K562 (cell line): ENCODE results near the gene OTULIN. TPM values are rescaled to one million over a fixed set of nuclear protein-coding genes. Genes with fewer than 3 reads are reported as not detected.

Experiments
- ATAC-seq: fragments of 200-7000 bp; cut with Tn5 transposase; 3 replicates; pipeline ENCODE4 v1.9.1; 2020; ENCODE audit warnings: moderate library complexity
- BruUV-seq: library from RNA; stranded (reverse); fragments of 400-500 nt; replicated peaks from 2 replicates; lab custom pipeline; 2021; lab: Mats Ljungman, UMichigan
- CTCF ChIA-PET: fragments of 300-600 bp; formaldehyde crosslinking; extraction: SDS; loops from one replicate; lab custom pipeline; 2021; ENCODE audit warnings: low intra/inter-chr PET ratio; lab: Yijun Ruan, JAX
- POLR2A ChIA-PET: fragments of 300-600, 350-650 bp; sonication (Branson Sonifier 250); formaldehyde crosslinking; extraction: SDS; loops from one replicate; lab custom pipeline; 2021; ENCODE audit warnings: antibody characterized with exemption, inconsistent platforms; lab: Yijun Ruan, JAX
- DNase-seq, 4 experiments: peaks; one replicate each; pipeline versions ENCODE4 v3.0.0 to v3.0.0-alpha.2; 2011 to 2018; ENCODE audit warnings: low spot score in 3 of 4, mixed read lengths in 3 of 4; ENCODE audit errors: extremely low read depth in 1 of 4
- FAIRE-seq: peaks from 2 replicates; lab custom pipeline; 2011; peaks lifted over from hg19 to GRCh38; lab: Jason Lieb, UNC
- H2AFZ ChIP-seq: 2 replicates; pipeline ENCODE4 v1.6.0; 2011; ENCODE audit warnings: low read depth, low read length, control low read depth, inconsistent platforms
- H3K27ac ChIP-seq: fragments of 200-600 bp; 3 replicates; pipeline ENCODE4 v1.8.0; 2011; ENCODE audit warnings: low read depth, mild to moderate bottlenecking, control low read depth, inconsistent platforms, low read length, moderate library complexity, mixed read lengths; ENCODE audit errors: extremely low read depth
- H3K27me3 ChIP-seq, 2 experiments: fragments of 300-600 bp in 1 of 2; 2 replicates in 1 of 2; 3 replicates in 1 of 2; pipeline versions ENCODE4 v1.6.0 to v1.8.0; 2011; ENCODE audit warnings: inconsistent platforms in 2 of 2, low read length in 2 of 2, mild to moderate bottlenecking in 1 of 2, mixed read lengths in 1 of 2, moderate library complexity in 1 of 2; ENCODE audit not compliant: control insufficient read depth in 2 of 2, insufficient read depth in 2 of 2
- H3K36me3 ChIP-seq: fragments of 300-600 bp; 3 replicates; pipeline ENCODE4 v1.8.0; 2011; ENCODE audit warnings: mild to moderate bottlenecking, low read length, inconsistent platforms; ENCODE audit not compliant: control insufficient read depth, insufficient read depth
- H3K4me1 ChIP-seq, 2 experiments: fragments of 200-600 bp in 1 of 2; replicated peaks in 1 of 2; 2 replicates in 1 of 2; 3 replicates in 1 of 2; pipeline versions ENCODE4 v1.5.1 to v1.8.0; 2011; ENCODE audit warnings: inconsistent platforms in 2 of 2, low read length in 2 of 2, mild to moderate bottlenecking in 1 of 2, mixed read lengths in 1 of 2, moderate library complexity in 1 of 2; ENCODE audit not compliant: control insufficient read depth in 2 of 2, insufficient read depth in 2 of 2
- H3K4me2 ChIP-seq: 2 replicates; pipeline ENCODE4 v1.6.1; 2011; ENCODE audit warnings: low read length, control low read depth, inconsistent platforms, mixed read lengths; ENCODE audit not compliant: insufficient read depth
- H3K4me3 ChIP-seq: fragments of 200-600 bp; sonication (generic), shearing (Covaris generic); 2 replicates; pipeline ENCODE4 v1.5.1; 2016; ENCODE audit warnings: control low read depth, inconsistent platforms
- H3K79me2 ChIP-seq: fragments of 200-600 bp; 3 replicates; pipeline ENCODE4 v1.8.0; 2011; ENCODE audit warnings: low read length, inconsistent platforms; ENCODE audit not compliant: control insufficient read depth, insufficient read depth
- H3K9ac ChIP-seq, 2 experiments: 2 replicates each; pipeline versions ENCODE4 v1.6.0 to v1.6.1; 2011; ENCODE audit warnings: low read depth in 2 of 2, low read length in 2 of 2, control low read depth in 1 of 2, inconsistent platforms in 1 of 2, mild to moderate bottlenecking in 1 of 2, mixed read lengths in 1 of 2; ENCODE audit not compliant: insufficient read depth in 1 of 2
- H3K9me1 ChIP-seq: one replicate; pipeline ENCODE4 v1.6.0; 2011; ENCODE audit warnings: inconsistent platforms, mild to moderate bottlenecking, low read length, moderate library complexity; ENCODE audit not compliant: control insufficient read depth, insufficient read depth
- H3K9me3 ChIP-seq: replicated peaks from 2 replicates; pipeline ENCODE4 v1.5.1; 2011; ENCODE audit warnings: low read depth, low read length, inconsistent platforms; ENCODE audit not compliant: control insufficient read depth, insufficient read depth
- H4K20me1 ChIP-seq: replicated peaks from 2 replicates; pipeline ENCODE4 v1.6.1; 2011; ENCODE audit warnings: low read length, inconsistent platforms, mixed read lengths; ENCODE audit not compliant: control insufficient read depth, insufficient read depth
- HNRNPLL ChIP-seq: fragments of 200-400 bp; formaldehyde crosslinking; IDR thresholded peaks from 2 replicates; pipeline ENCODE4 v1.6.1; 2017; ENCODE audit warnings: low read length, low read depth, mild to moderate bottlenecking; ENCODE audit not compliant: poor library complexity, severe bottlenecking
- NCOA4 ChIP-seq: fragments of 450-650 bp; IDR thresholded peaks from 2 replicates; pipeline ENCODE4 v1.6.1; 2018; ENCODE audit warnings: mild to moderate bottlenecking; ENCODE audit not compliant: partially characterized antibody
- NCOA6 ChIP-seq: fragments of 450-650 bp; IDR thresholded peaks from 2 replicates; pipeline ENCODE4 v1.6.1; 2017; ENCODE audit warnings: mild to moderate bottlenecking
- POU5F1 ChIP-seq: fragments of 150-350 bp; IDR thresholded peaks from 2 replicates; pipeline ENCODE4 v1.6.1; 2014; ENCODE audit warnings: borderline replicate concordance, low read length, low read depth, mild to moderate bottlenecking; ENCODE audit not compliant: partially characterized antibody
- SIN3A ChIP-seq, 2 experiments: fragments of 150-350 bp in 1 of 2; IDR thresholded peaks; 2 replicates each; pipeline ENCODE4 v1.6.1; 2011 to 2016; ENCODE audit warnings: borderline replicate concordance in 2 of 2, low read depth in 2 of 2, low read length in 2 of 2, mild to moderate bottlenecking in 2 of 2, moderate library complexity in 2 of 2; ENCODE audit not compliant: control insufficient read depth in 1 of 2
- SNIP1 ChIP-seq: fragments of 450-650 bp; IDR thresholded peaks from 2 replicates; pipeline ENCODE4 v1.7.1; 2017; ENCODE audit warnings: low read depth, mild to moderate bottlenecking
- ZNF263 ChIP-seq: sonication (generic); formaldehyde crosslinking; IDR thresholded peaks from 2 replicates; pipeline ENCODE4 v1.8.0; 2022; ENCODE audit warnings: mild to moderate bottlenecking, missing genetic modification reagents, borderline replicate concordance
- WGBS: fragments of 100-300 bp; shearing (Covaris generic); methylation state at CpG from one replicate; pipeline ENCODE4 v1.1.6; 2016; ENCODE audit warnings: low coverage, mixed read lengths; ENCODE audit not compliant: insufficient coverage; ENCODE audit errors: missing lambda C conversion rate; 5-methylcytosine and 5-hydroxymethylcytosine counted together
- in situ Hi-C: fragments of 300-500 bp; cut with MboI; formaldehyde crosslinking; loops from 4 replicates; pipeline ENCODE4 v1.15.0; 2018; ENCODE audit warnings: inconsistent platforms, mixed read lengths
- intact Hi-C: fragments of 100-400 bp; cut with micrococcal nuclease; formaldehyde crosslinking; loops from 2 replicates; pipeline ENCODE4 v1.14.2; 2022
- polyA plus RNA-seq, 8 experiments: library from polyadenylated mRNA; depleted of rRNA in 4 of 8; stranded (reverse) in 5 of 8; unstranded in 3 of 8; fragments of >200 nt; fragmentation: Nextera tagmentation in 2 of 8; fragmentation: Illumina TruSeq in 1 of 8; extraction: Ambion mirVana in 2 of 8; extraction: Trizol in 1 of 8; gene quantifications; 2 replicates each; pipeline versions ENCODE4 v1.2.1 to v1.2.3, GENCODE V29; 2011 to 2014; ENCODE audit warnings: inconsistent platforms in 1 of 8, missing spikeins in 1 of 8
- total RNA-seq, 7 experiments: library from RNA; depleted of rRNA in 6 of 7; stranded (reverse); fragments of >200 nt in 6 of 7; fragmentation: Illumina TruSeq in 2 of 7; extraction: Trizol in 2 of 7; gene quantifications; 2 replicates each; pipeline versions ENCODE4 v1.2.1 to v1.2.3, GENCODE V29; 2011 to 2021; ENCODE audit warnings: low replicate concordance in 1 of 7
- TF ChIP-seq, protein P1 (sequence below): fragments of 450-650 bp; IDR thresholded peaks from 2 replicates; pipeline ENCODE4 v1.6.1; 2016; ENCODE audit warnings: antibody characterized with exemption

Gene OTULIN
- total and polyA plus RNA-seq, 9 of the 15 experiments (the other 6 are each of a cell fraction or from before 2014, with no cell fraction given) = 3.3 to 33.6 (median 20.1) TPM

DNA sequence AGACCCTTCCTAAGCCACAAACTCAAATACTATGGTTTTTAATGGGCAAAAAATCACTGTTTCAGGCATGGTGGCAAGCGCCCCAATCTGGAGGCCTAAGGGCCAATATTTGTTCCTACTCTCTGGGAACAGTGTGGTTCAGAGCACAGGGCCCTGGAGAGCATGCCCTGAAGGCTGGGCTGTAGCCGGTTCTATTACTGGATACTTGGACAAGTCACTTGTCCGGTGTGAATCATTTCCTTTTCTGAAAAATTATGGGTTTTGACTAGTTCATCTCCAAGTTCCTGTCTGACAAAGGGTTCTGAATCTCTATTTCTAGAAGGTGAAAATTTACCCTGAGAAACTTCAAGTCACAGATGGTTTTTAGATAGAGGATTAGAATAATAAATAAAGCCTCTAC lies 75.0 kb downstream of the OTULIN start:
- H3K9ac ChIP-seq = no peak overlapping the region
- H4K20me1 ChIP-seq = no peaks in the 10 kb centered on the region
- no peak for DNase-seq
- no peak overlapping the region for H3K27ac ChIP-seq
- no TSS peak for BruUV-seq
- peaks cover 8 to 28% of the 10 kb centered on the region in 2 experiments; a peak in 4 of 5 replicates for H3K27me3 ChIP-seq
- H3K9me1 ChIP-seq = no peaks in the 10 kb centered on the region
- H3K79me2 ChIP-seq = no peaks in the 10 kb centered on the region
- FAIRE-seq = no peak
- WGBS = 22% methylated on average over 3 of the region's 3 CpGs
- no peaks in the 10 kb centered on the region for H3K9me3 ChIP-seq
- intact Hi-C loops = no loop called here
- in situ Hi-C loops = no loop called here
- TF ChIP-seq NCOA4 (no peak), SNIP1 (no peak), ZNF263 (no peak), SIN3A (IDR thresholded peaks at IDR 0.05; ENCODE audit: borderline replicate concordance in 2 of 2, control insufficient read depth in 1 of 2, low read depth in 2 of 2, low read length in 2 of 2) (no peak), HNRNPLL (no peak), POU5F1 (no peak), NCOA6 (no peak)
- TF ChIP-seq, protein P1, sequence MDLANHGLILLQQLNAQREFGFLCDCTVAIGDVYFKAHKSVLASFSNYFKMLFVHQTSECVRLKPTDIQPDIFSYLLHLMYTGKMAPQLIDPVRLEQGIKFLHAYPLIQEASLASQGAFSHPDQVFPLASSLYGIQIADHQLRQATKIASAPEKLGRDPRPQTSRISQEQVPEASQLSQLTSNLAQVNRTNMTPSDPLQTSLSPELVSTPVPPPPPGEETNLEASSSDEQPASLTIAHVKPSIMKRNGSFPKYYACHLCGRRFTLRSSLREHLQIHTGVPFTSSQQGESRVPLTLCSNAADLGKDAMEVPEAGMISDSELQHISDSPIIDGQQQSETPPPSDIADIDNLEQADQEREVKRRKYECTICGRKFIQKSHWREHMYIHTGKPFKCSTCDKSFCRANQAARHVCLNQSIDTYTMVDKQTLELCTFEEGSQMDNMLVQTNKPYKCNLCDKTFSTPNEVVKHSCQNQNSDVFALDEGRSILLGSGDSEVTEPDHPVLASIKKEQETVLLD = no peak
- no peaks in the 10 kb centered on the region for H3K4me1 ChIP-seq
- no peak overlapping the region for H3K4me3 ChIP-seq
- no peak overlapping the region for H2AFZ ChIP-seq
- H3K4me2 ChIP-seq = no peak overlapping the region
- CTCF ChIA-PET = no interaction called here
- no peaks in the 10 kb centered on the region for H3K36me3 ChIP-seq
- POLR2A ChIA-PET = no interaction called here
- no peak for ATAC-seq
